Measurements from ENCODE around the gene ASB15.

DNA sequence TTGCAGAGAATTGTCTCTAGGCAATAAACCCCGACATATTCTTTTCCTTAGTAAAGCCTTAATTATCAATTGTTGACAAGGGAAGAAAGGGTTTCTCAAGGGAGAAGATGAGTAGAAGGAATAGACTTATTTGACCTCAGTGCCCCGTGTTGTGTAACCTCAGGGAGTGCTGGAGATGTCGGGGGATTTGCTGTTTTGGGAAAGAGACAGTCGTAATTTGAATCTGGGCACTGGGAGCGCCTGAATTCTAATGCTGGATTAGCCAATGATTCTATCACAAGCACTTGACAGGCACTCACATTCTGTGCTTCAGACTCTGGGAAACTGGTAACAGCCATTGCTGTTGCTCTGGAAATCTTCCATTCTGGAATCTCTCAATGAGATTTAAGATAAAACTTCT, 40.3 kb downstream of the ASB15 start:
- TF ChIP-seq, protein P1, sequence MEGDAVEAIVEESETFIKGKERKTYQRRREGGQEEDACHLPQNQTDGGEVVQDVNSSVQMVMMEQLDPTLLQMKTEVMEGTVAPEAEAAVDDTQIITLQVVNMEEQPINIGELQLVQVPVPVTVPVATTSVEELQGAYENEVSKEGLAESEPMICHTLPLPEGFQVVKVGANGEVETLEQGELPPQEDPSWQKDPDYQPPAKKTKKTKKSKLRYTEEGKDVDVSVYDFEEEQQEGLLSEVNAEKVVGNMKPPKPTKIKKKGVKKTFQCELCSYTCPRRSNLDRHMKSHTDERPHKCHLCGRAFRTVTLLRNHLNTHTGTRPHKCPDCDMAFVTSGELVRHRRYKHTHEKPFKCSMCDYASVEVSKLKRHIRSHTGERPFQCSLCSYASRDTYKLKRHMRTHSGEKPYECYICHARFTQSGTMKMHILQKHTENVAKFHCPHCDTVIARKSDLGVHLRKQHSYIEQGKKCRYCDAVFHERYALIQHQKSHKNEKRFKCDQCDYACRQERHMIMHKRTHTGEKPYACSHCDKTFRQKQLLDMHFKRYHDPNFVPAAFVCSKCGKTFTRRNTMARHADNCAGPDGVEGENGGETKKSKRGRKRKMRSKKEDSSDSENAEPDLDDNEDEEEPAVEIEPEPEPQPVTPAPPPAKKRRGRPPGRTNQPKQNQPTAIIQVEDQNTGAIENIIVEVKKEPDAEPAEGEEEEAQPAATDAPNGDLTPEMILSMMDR (IDR thresholded peaks at IDR 0.05), result no peak
- no peak for TF ChIP-seq POLR2A (IDR thresholded peaks at IDR 0.05)

Measured in esophagus squamous epithelium (tissue), 4 donors.